A549 treated with AZD2906 at 1 μM for 4 hours (cell line): ENCODE measurements around the gene PPME1. TPM values are rescaled to one million over a fixed set of nuclear protein-coding genes. Genes with fewer than 3 reads are reported as not detected.

Source experiments
- total RNA-seq: library from RNA; stranded (reverse); fragments of 200-300 nt; extraction: Qiagen RNA extraction; gene quantifications from 5 replicates; pipeline ENCODE4 v1.2.3, GENCODE V29; 2022

The PPME1 gene, protein sequence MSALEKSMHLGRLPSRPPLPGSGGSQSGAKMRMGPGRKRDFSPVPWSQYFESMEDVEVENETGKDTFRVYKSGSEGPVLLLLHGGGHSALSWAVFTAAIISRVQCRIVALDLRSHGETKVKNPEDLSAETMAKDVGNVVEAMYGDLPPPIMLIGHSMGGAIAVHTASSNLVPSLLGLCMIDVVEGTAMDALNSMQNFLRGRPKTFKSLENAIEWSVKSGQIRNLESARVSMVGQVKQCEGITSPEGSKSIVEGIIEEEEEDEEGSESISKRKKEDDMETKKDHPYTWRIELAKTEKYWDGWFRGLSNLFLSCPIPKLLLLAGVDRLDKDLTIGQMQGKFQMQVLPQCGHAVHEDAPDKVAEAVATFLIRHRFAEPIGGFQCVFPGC
- 49.5 to 53.8 TPM (median 52.8 TPM) in 5 replicates for total RNA-seq

DNA sequence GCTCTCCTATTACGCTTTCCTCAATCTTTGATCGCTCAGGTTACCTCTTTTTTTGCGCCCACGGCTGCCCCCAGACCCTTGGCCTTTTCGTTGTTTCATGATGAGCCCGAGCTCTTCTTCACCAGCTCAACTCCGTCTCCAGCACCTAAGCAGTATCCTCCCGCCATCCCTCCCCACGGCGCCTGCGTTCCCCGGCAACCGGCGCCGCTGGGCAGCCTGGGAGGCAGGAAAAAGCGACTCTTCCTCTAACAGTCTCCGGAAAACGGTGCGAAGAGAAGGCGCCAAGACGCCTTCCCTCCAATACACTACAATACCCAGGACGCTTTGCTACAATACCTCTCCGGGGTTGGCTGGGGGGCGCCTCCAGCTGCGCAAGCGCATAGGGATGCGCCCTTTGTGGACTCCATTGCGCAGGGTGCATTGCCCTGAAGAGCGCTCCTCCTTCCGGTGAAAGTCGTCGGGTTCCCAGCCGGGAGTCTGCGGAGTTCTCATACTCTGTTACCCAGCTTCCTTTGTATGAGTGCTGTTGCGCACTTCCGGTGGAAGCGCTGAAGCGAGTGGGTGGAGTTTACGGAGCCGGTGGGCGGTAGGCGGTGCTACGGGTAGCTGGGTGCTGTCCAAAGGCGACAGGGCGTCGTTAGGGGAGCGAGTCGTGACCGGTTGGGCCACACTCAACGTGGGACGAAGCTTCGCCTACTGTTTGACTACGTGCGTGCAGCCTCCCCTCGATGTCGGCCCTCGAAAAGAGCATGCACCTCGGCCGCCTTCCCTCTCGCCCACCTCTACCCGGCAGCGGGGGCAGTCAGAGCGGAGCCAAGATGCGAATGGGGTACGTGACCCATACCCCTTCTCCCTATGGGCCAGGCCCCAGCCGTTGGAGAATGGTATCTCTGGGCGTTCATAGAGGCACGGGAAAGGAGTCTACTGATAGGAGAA lies at the start of gene PPME1, which contains the start of gene C2CD3:
Gene PPME1 (plus strand): TSS at position 596 of the 936 bp plus-strand sequence. CDS start 133 bp downstream, at position 729.
Gene C2CD3 (minus strand): TSS at position 309 of the 936 bp plus-strand sequence. CDS start 210 bp downstream, at position 99.

Other genes starting within 250 kb of the PPME1 start
- 0.56 to 1.00 TPM (median 0.74 TPM) in 5 replicates for gene DNAJB13, start 220.3 kb upstream of the PPME1 start, total RNA-seq
- gene UCP2, start 188.4 kb upstream of the PPME1 start, total RNA-seq = 82.0 to 110 TPM (median 87.6 TPM) in 5 replicates
- 0.87 to 1.4 TPM (median 1.1 TPM) in 5 replicates for gene UCP3, start 162.2 kb upstream of the PPME1 start, total RNA-seq
- 14.0 to 15.5 TPM (median 15.1 TPM) in 5 replicates for gene C2CD3, start 287 bp upstream of the PPME1 start, total RNA-seq
- 38.3 to 57.4 TPM (median 50.5 TPM) in 5 replicates for gene P4HA3, start 140.4 kb downstream of the PPME1 start, total RNA-seq
- 10.4 to 17.2 TPM (median 15.9 TPM) in 5 replicates for gene PGM2L1, start 227.1 kb downstream of the PPME1 start, total RNA-seq